Testis (tissue), 3 donors: Measurements from ENCODE around the gene ADD1. TPM values are rescaled to one million over a fixed set of nuclear protein-coding genes. Genes with fewer than 3 reads are reported as not detected.

Source experiments
- DNase-seq: peaks from one replicate; pipeline ENCODE4 v3.0.0-alpha.2; 2019
- H3K27ac ChIP-seq, 2 donors: fragments of 200-600 bp; sonication (generic); one replicate each; pipeline ENCODE4 v1.5.1; 2019
- H3K27me3 ChIP-seq: fragments of 200-600 bp; sonication (generic); one replicate; pipeline ENCODE4 v1.5.1; 2019
- H3K36me3 ChIP-seq: fragments of 200-600 bp; sonication (generic); one replicate; pipeline ENCODE4 v1.5.1; 2017; ENCODE audit warnings: low read depth; ENCODE audit errors: missing control alignments
- H3K4me1 ChIP-seq: fragments of 200-600 bp; sonication (generic); one replicate; pipeline ENCODE4 v1.5.1; 2019
- H3K4me3 ChIP-seq, 2 donors: fragments of 200-600 bp; sonication (generic); one replicate each; pipeline ENCODE4 v1.5.1; 2017 to 2019
- H3K9me3 ChIP-seq: fragments of 200-600 bp; sonication (generic); one replicate; pipeline ENCODE4 v1.5.1; 2017
- CTCF ChIP-seq, 3 experiments: fragments of 450-650 bp in 2 of 3; fragments of 200-600 bp in 1 of 3; sonication (generic) in 1 of 3; IDR thresholded peaks; one replicate each; pipeline ENCODE4 v1.5.1; 2016 to 2019; ENCODE audit warnings: antibody characterized with exemption in 3 of 3, mild to moderate bottlenecking in 2 of 3, moderate library complexity in 1 of 3
- POLR2A ChIP-seq: fragments of 450-650 bp; IDR thresholded peaks from one replicate; pipeline ENCODE4 v1.6.1; 2017; ENCODE audit warnings: antibody characterized with exemption, mild to moderate bottlenecking, moderate library complexity
- WGBS, 2 donors: methylation state at CpG; one replicate each; pipeline ENCODE4 v1.1.5; 2018; 5-methylcytosine and 5-hydroxymethylcytosine counted together
- intact Hi-C: fragments of 100-400 bp; cut with DNase I; formaldehyde crosslinking; loops from one replicate; pipeline ENCODE4 v1.15.1; 2023; ENCODE audit warnings: low total_unique reads
- polyA plus RNA-seq: library from polyadenylated mRNA; stranded (reverse); fragments of 350-450 nt; fragmentation: Illumina TruSeq; extraction: RNeasy Lipid Tissue Mini Kit (QIAGEN cat#74804); gene quantifications from one replicate; pipeline ENCODE4 v1.2.3, GENCODE V29; 2014; ENCODE audit warnings: low read depth, low replicate concordance; ENCODE audit not compliant: insufficient read depth
- total RNA-seq, 2 donors: library from RNA; depleted of rRNA; stranded (reverse); fragments of >200 nt; gene quantifications; one replicate each; pipeline ENCODE4 v1.2.3, GENCODE V29; 2016

The ADD1 gene
- total and polyA plus RNA-seq, 3 donors from 2014 or later: 233 to 355 (median 318) TPM

GRCh38 chr4:2839060-2839459 is 4.6 kb upstream of the ADD1 start:
- H3K4me3 ChIP-seq: no peak overlapping the region
- WGBS, 2 donors: 89 to 95% methylated on average over 3 of the region's 3 CpGs
- intact Hi-C loops: no loop called here
- TF ChIP-seq POLR2A (no peak), CTCF (IDR thresholded peaks at IDR 0.05) (no peak)
- no peak overlapping the region for H3K27ac ChIP-seq
- DNase-seq: no peak
- peaks cover 10% of the 10 kb centered on the region for H3K4me1 ChIP-seq
- H3K27me3 ChIP-seq: no peaks in the 10 kb centered on the region
- H3K36me3 ChIP-seq: no peaks in the 10 kb centered on the region
- no peaks in the 10 kb centered on the region for H3K9me3 ChIP-seq

- no peaks in the 10 kb centered on the region for H3K27me3 ChIP-seq
- no peaks in the 10 kb centered on the region for H3K36me3 ChIP-seq
- no peak for TF ChIP-seq POLR2A
- TF ChIP-seq CTCF (IDR thresholded peaks at IDR 0.05): no peak
- DNase-seq: no peak
- intact Hi-C loops: no loop called here
- peak overlapping the region; percentile 76 to 83 for H3K4me3 ChIP-seq
- peaks cover 15% of the 10 kb centered on the region for H3K4me1 ChIP-seq
- WGBS, 2 donors: 8 to 14% methylated on average over 6 to 10 of the region's 10 CpGs
- H3K27ac ChIP-seq: peak overlapping the region; percentile 61 to 89
- no peaks in the 10 kb centered on the region for H3K9me3 ChIP-seq
Observed at GRCh38 chr4:2842687-2843262, 869 bp upstream of the ADD1 start.

GRCh38 chr4:2843941-2844584 is 419 bp downstream of the ADD1 start:
- peak; percentile 69 for DNase-seq
- peaks cover 23% of the 10 kb centered on the region for H3K4me1 ChIP-seq
- H3K4me3 ChIP-seq: peak overlapping the region; percentile 76 to 83
- 0 to 1% methylated on average over 19 to 36 of the region's 74 CpGs for WGBS, 2 donors
- no peaks in the 10 kb centered on the region for H3K9me3 ChIP-seq
- intact Hi-C loops: no loop called here
- H3K36me3 ChIP-seq: no peaks in the 10 kb centered on the region
- no peak for TF ChIP-seq POLR2A
- no peak for TF ChIP-seq CTCF (IDR thresholded peaks at IDR 0.05)
- no peaks in the 10 kb centered on the region for H3K27me3 ChIP-seq
- peak overlapping the region; percentile 83 to 89 for H3K27ac ChIP-seq

- no peaks in the 10 kb centered on the region for H3K27me3 ChIP-seq
- H3K4me3 ChIP-seq: no peak overlapping the region
- intact Hi-C loops: no loop called here
- H3K27ac ChIP-seq: peak overlapping the region in 1 of 2 donors; percentile 89
- no peaks in the 10 kb centered on the region for H3K9me3 ChIP-seq
- whole genome bisulfite sequencing, 2 donors: 60 to 71% methylated on average over 2 of the region's 2 CpGs
- H3K36me3 ChIP-seq: no peaks in the 10 kb centered on the region
- no peak for DNase-seq
- peaks cover 30% of the 10 kb centered on the region for H3K4me1 ChIP-seq
- TF ChIP-seq CTCF (IDR thresholded peaks at IDR 0.05) (no peak), POLR2A (no peak)
Observed at GRCh38 chr4:2846172-2846571, 2.5 kb downstream of the ADD1 start.
